ENCODE results near the gene CD6.

CD6 gene

GRCh38 chr11:61034704-61035525 lies 63.4 kb downstream of the CD6 start:
- no peak for DNase-seq

DNA sequence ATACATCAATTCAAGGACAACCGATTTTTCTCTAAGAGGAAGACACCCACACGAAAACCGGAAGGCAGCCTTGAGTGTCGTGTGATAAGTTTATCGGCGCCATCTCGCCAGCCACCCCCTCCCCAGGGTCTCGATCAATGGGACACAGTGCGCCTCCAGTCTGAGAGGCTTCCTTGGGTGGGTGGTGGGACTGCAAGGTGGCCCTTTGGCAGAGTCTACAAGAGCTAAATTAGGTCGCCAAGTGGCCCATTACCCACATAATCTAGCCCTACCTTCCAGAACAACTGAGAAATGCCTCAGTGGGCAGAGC lies 64.0 kb downstream of the CD6 start:
- no peak for DNase-seq

- DNase-seq, result peak; percentile 1
These were observed 66.1 kb downstream of the CD6 start for GRCh38 chr11:61037441-61038093.

DNA sequence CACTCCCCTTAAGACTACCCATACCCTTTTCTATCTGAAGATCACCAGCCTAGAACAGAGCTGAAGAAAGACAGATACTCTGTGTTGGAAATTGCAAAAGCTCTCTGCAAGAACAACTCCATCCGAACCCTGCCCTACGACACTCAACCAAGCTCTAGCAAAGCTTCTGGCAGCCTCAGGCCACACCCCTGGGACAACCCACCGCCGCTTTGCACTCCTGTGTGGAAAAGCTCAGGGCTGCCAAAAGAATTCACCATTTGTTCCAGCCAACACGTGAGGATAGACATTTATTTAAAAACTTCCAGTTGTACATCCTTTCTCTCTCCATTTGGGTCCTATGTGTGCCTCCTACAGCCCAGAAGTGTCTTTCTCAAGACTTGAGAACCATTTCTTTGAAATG lies 68.4 kb downstream of the CD6 start:
- DNase-seq, result peak; percentile 3

- DNase-seq, result peak; percentile 84
These were observed 70.5 kb downstream of the CD6 start for GRCh38 chr11:61041755-61042518.

GRCh38 chr11:61042537-61042936 lies 71.1 kb downstream of the CD6 start:
- no peak for DNase-seq

DNA sequence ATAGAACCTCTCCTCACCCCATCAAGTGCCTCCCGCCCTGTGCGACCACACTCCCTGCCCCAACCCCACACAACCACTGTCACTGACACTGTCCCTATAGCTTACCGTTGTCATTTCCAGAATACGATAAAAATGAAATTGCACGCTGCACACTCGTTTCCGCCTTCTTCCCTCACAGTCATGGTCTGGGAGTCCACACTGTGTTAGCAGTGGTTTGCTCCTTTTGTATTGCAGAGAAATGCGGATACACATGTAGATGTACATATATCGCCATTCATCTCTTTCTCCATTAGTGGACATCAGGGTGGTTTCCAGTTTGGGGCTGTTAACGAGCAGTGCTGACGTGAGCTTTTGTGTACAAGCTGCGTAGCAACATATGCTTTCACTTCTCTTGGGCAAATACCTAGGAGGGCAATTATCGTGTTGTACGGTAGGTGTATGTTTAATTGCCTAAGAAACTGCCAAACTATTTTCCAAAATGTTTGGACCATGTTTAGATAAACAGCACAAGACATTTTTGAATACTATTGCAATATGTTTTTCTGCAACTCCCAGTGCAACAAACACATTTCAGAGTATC lies 71.6 kb downstream of the CD6 start:
- DNase-seq, result no peak

- DNase-seq, result no peak
These were observed 73.8 kb downstream of the CD6 start for GRCh38 chr11:61045271-61045670.

GRCh38 chr11:61046833-61047232 lies 75.4 kb downstream of the CD6 start:
- DNase-seq, result no peak

GRCh38 chr11:61048368-61049062 lies 77.0 kb downstream of the CD6 start:
- DNase-seq, result no peak

GRCh38 chr11:61049063-61049377 lies 77.5 kb downstream of the CD6 start:
- DNase-seq, result no peak

- DNase-seq, result no peak
These were observed 78.4 kb downstream of the CD6 start for GRCh38 chr11:61049859-61050258.

- no peak for DNase-seq
These were observed 80.9 kb downstream of the CD6 start for GRCh38 chr11:61052182-61052972.

GRCh38 chr11:61053191-61053590 lies 81.7 kb downstream of the CD6 start:
- DNase-seq, result no peak

GRCh38 chr11:61054513-61054912 lies 83.0 kb downstream of the CD6 start:
- no peak for DNase-seq

DNA sequence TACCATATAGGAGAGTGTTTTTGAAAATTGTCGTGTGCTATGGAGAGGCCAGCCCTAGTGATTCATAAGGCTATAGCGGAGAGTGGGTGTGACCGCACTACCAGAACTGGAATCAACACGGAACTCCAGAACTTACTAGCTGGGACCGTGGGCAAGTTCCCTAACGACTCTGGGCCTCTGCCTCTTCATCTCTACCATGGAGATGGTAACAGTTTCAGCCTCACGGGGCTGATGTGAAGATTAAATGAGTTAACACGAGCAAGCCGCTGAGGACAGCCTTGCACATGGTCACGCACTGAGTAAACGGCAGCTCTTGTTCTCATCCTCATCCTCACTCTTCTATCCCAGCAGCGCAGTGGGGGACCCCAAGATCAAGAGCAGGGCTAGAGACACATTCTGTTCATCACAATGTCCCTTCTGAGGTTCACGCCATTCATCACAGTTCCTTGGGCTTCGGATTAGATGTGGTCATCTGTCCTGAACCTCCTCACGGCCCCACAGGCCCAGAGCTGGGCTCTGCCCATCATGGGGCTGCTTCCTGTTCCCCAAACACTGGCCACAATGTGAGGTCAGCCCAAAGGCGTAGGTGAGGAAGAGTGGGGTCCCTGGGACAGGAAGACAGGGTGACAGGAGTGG lies 83.6 kb downstream of the CD6 start:
- no peak for DNase-seq

DNA sequence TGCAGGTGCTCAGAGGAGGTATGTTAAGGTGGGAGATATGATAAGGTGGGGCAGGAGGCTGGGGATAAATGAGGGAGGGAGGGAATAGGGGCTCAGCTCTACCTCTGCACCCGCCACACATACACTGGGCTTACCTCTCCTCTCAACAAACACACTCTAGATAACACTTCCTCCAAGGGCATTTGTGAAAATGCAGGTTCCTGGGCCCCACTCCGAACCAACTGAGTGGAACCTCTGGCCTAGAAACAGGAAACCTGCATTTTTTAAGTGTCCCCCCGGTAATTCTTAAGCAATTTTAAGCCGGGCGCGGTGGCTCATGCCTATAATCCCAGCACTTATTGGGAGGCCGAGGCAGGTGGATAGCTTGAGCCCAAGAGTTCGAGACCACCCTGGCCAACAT lies 84.3 kb downstream of the CD6 start:
- no peak for DNase-seq

DNA sequence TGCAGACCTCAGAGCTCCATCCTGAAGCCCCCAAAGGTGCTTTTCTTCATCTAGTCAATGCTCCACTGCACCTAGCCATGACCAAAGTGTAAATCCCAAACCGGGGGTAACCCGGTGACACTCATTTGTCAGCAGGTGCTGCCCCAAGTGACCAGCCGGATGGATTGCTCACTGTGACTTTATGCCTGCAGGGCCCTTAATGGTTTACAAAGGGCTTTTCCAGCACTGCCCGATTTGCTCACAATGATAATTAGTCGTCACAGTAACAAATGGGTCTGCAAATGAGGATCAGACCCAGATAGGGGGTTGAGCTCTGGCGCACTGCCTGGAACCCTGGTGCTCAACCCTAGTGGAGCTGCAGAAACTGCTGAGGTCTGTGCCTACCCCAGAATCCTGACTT lies 85.1 kb downstream of the CD6 start:
- no peak for DNase-seq

GRCh38 chr11:61056981-61057380 lies 85.5 kb downstream of the CD6 start:
- no peak for DNase-seq

DNA sequence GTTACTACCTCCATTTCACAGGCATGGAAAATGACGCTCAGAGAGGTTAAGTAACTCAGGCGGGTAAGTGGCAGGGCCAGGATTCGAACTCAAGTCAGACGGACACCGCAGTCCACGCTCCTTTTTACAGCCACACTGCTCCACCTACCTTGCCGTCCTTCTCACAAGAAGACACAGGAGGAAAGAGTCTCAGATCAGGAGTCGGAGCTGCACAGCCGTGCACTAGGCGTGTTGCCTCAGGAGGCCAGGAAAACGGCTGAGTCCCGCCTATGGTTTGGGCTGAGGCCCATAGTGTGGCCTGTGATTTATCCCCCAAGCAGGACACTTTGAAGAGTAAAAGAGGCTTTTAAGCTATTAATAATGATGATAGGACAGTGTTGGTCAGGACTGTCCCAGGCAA lies 86.1 kb downstream of the CD6 start:
- DNase-seq, result no peak

GRCh38 chr11:61058583-61059259 lies 87.2 kb downstream of the CD6 start:
- DNase-seq, result no peak
